Right renal pelvis (tissue), 4 donors: Measurements from ENCODE around the gene RAB31. TPM values are rescaled to one million over a fixed set of nuclear protein-coding genes. Genes with fewer than 3 reads are reported as not detected.
A peak's percentile ranks its signal among the peaks of the same experiment; 100 is the strongest.
"Not testable (repeated sequence)": the region's sequence is repeated elsewhere in the genome, so short reads cannot be mapped to it uniquely, and the experiment has no call there.

Experiments
- DNase-seq, 4 donors: peaks; one replicate each; pipeline ENCODE4 v3.0.0-alpha.2; 2013; ENCODE audit warnings: low read depth in 4 of 4, low spot score in 3 of 4, missing footprints in 1 of 4
- polyA plus RNA-seq, 4 donors: library from polyadenylated mRNA; unstranded; fragments of 120-200 nt; gene quantifications; one replicate each; pipeline ENCODE4 v1.2.1, GENCODE V29; 2013; ENCODE audit not compliant: insufficient read length in 4 of 4

Gene RAB31
- polyA plus RNA-seq, 4 donors: 27.3 to 36.0 (median 34.0) TPM

DNA sequence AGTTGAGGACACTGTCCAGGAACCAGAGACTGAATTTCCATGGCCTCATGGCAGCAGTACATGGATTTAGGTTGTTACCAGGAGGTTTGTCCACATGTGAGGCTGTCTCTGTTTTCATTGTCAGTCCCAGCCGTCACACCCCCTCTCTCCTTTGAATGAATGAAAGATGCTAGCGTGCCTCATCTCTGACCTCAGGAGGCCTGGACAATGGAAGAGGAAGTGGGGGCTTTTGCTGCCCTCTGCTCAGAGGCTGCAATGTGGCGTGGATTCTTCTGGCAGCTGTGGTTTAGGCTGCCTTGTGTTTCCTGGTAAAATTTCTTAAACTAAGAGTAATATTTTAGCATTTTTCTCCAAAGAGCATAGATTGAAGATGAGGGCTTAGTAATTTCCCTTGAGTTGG is 47.5 kb downstream of the RAB31 start:
- DNase-seq: no peak

- DNase-seq: no peak
Observed at GRCh38 chr18:9756271-9756932, 48.3 kb downstream of the RAB31 start.

- DNase-seq: no peak
Observed at GRCh38 chr18:9756933-9757470, 48.9 kb downstream of the RAB31 start.

DNA sequence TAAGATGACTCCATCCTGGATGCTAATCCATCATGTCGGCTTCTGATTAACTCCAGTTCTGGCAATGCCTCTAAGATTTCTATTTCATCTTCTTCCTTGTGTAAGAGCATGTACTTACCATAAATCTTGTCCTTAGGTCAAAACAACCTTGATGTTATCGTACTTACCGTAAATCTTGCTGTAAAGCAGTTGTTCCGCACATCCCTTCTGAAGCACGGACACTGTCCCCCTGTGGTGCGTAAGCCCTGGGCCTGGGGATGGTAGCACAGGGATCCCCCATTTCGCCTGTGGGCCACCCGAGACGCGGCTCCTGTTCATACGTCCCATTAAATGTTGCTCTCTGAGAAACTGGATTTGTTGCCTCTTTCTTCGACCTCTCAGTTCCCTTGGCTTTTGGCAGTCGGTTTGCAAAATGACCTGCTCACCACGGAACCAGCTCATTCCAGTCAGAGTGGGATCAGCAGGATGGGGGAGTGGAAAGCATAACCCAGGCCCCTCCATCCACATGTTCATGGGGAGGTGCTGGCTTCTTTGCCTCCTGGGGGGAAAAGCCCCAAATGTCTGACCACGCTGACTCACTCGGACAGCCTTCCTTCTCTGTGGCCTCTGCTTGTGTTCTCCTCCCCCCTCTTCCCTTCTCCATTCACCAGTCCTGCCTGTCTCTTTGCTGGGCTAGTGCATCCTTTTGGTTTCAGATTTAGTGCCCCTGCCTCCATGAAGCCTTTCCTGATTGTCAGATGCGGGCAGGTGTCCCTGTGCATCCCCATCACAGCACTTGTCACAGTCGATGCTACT is 49.9 kb downstream of the RAB31 start:
- no peak for DNase-seq

DNA sequence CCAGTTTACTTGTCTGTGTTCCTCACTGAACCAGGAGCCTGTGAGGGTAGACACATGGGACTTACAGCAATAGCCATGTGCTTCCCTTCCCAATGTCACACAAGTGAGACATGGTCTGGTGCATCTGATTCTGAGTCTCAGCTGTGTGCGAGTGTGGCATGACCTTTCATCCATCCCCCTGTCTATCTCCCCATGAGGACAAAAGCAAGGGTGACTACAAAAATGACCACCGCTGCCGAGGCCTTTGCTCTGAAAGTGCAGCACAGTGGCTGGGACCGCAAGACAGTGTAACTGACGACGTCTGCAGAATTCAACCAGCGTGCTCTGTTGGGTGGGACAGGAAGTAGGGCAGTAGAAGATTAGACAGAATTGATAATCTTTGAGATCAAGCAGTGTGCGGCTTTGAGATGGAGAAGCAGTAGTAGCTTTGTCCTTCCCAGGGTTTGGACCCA is 50.5 kb downstream of the RAB31 start:
- no peak for DNase-seq

DNA sequence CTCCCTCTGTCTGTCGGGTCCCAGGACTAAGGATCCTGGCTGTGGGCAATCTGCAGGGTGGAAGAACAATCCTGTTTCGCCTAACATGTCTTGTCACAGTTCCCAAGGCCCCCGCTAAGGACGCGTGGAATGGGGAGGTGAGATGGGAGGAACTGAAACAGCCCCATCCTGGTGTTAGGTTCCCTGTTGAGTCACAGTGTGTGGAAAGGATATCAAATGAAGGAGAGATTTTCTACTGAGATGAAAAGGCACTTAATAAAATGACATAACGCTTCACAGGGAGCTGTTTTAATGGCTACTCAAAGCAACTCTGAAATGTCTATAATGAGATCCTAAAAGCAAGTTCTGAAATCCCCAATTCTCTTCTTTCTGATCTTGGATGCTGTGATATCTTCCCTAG is 52.5 kb downstream of the RAB31 start:
- no peak for DNase-seq

DNA sequence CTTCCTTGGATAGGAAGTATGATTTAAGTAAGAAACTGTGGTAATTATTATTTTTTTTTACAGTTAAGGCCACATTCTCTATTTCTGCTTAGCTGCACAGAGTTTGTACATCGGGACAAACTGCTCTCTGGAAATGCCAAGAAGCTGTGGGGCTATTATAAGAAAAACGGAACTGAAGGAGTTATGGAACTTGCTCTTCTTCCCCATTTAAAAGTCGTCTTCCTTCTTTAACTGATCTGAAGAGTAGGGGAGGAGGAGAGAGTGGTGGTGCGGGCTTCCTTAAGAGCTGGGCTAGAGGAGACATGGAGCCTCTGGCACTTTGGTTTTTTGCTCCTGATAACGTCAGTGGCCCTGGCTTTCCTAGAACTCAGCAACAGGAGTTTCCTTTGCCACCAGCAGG is 54.4 kb downstream of the RAB31 start:
- no peak for DNase-seq

DNA sequence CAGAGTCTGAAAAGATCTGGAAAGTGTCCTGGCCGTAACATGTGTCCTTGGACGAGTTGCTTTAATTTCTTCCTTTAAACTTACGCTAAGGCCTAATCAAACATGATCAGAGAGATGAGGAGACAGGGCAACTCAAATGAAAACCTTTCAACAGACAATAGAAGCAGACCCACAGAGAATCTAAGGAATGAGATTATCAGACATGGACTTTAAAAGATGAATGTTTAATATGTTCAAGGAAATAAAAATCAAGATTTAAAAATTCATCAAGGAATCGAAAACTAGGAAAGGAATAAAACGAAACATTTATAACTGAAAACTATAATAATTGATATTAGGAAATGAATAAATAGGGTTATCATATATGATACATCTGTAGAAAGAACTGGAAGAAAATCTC is 55.1 kb downstream of the RAB31 start:
- no peak for DNase-seq

- DNase-seq: no peak
Observed at GRCh38 chr18:9764011-9764481, 55.9 kb downstream of the RAB31 start.

DNA sequence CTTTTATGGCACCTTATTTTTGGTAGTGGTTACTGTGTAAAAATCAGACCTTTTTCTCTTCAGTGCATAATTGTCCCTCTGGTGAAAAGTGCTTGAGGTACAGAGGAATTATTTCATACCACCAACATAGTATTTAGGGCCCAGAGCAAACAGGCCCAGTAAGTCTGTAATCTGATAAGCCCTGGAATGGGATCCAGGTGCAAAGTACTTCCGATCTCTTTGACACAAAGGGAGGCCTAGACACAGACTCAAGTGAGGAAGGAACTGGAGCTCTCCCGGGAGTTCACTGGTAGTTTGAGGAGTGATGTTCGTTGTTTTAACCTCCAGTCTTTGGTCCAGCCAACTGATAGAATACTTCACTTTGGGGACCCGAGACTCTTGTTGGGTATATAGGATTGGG is 57.4 kb downstream of the RAB31 start:
- no peak for DNase-seq

DNA sequence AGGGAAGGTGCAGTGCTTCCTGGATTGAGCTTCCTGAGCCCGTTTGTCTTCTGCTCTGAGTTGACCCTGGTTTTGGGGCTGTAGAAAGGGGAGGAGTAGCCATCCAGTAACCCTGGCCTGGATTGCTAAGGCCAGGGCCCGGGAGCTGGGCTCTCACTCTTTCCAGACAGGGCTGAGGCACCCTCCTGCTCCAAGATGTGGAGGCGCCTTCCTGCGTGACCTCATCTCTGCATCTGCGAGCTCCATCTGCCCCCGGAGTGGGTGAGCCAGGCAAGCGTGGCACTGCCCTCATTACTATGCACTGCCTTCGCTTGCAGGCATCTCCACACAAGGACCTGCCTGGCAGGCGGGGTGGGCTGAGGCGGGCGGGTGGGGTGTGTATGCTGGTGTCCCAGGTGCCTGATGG is 58.0 kb downstream of the RAB31 start:
- no peak for DNase-seq

- DNase-seq: no peak
Observed at GRCh38 chr18:9766740-9767139, 58.6 kb downstream of the RAB31 start.

DNA sequence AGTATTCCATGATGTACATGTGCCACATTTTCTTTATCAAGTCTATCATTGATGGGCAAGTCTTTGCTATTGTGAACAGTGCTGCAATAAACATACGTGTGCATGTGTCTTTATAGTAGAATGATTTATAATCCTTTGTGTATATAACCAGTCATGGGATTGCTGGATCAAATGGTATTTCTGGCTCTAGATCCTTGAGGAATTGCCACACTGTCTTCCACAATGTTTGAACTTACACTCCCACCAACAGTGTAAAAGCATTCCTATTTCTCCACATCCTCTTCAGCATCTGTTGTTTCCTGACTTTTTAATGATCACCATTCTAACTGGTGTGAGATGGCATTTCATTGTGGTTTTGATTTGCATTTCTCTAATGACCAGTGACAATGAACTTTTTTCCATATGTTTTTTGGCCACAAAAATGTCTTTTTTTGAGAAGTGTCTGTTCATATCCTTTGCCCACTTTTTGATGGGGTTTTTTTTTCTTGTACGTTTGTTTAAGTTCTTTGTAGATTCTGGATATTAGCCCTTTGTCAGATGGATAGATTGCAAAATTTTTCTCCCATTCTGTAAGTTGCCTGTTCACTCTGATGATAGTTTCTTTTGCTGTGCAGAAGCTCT is 60.1 kb downstream of the RAB31 start:
- DNase-seq: not testable (repeated sequence)

DNA sequence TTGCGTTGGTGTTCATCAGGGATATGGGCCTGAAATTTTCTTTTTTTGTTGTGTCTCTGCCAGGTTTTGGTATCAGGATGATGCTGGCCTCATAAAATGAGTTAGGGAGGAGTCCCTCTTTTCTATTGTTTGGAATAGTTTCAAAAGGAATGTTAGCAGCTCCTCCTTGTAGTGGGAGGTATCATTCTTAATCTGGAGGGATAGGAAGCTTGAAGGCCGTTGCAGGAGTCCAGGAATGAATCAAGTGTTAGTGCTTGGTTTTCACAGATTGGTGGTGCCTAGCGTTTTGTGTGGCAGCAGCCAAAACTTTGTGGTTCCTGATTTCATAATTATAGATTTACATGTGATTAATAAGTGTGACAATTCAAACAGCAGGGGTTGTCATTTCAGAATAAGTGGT is 62.0 kb downstream of the RAB31 start:
- not testable (repeated sequence) for DNase-seq

DNA sequence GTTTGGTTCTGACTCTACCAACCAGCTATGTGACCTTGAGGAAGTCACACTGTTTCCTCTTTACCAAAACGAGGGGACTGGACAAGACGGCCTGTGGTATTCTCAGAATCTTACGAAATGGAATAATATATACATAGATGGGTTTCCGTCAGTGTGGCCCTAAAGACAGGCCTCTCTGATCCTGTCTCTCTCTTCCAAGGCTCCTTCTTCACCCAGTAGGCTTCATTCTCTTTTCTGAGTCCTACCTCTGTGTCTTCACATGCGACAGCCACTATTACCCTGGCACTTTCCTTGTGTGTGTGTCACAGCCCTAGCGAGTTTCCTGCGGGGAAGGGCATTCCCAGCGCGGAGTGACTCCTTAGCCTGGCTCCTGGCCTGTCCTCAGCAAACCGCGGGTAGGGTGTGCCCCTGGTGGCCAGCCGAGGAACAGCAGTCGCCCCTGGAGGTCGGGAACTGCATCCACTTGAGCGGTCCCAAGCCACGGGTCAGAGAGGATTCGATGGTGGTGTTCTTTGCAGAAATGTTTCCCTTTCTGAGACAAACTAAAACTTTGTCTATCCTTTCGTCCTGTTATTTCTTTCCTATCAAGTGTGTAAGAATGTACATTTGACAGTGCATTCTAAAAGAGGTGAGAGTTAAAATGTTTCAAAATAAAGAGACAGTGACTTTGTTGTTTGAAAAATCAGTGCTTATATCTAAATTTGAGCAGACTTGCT is 63.3 kb downstream of the RAB31 start:
- peak in 2 of 4 donors; percentile 41 to 63 for DNase-seq

DNA sequence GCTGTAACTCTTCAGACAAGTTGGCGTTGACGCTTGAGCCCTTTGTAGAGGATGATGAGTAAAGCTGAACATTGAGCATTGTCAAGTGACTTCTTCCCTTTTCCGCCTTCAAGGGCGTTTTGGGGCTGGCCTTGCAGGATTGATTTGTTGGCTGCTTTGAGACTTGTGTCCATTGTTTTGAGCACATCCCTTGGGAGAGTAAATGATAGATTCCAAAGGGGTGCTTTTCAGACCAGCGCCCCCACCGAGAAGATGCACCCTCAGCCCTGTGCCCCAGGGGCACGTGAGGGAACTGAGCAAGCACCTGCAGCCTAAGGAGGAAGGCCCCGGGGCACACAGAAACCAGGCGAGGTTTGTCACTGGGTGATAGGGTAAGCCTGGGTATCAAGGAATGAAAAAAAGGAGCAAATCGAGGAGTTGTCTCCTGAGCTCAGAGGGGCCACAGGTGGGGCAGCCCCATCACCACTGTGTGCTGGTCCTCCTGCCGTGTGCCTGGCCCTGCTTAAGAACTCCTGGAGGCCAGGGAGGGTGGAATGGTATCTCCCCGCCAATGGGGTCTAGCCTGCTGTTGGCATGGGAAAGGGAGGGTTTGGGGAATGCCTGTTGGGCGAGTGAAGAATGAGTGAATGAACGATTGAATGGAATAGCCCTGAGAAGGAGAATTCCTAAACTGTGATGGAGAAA is 64.0 kb downstream of the RAB31 start:
- DNase-seq: no peak

- no peak for DNase-seq
Observed at GRCh38 chr18:9772847-9773677, 65.0 kb downstream of the RAB31 start.

DNA sequence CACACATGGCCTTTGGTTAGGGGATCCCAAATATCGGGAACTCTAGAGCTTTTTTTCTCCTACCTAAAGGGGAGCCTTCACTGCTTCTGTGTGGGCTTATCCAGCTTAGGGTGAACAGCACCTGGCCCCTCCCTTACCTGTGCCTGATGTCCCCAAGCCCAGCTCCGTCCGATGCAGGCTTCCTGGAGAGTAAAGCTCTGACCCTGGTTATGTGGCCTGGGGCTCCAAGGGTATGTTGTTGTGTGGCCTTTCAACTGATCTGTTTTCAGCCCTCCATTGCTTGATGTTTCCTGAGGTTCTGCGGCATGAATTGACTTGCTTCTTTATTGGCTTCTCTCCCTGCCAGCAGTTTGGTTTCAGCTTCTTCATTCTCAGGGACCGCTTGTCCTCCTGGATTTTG is 66.0 kb downstream of the RAB31 start:
- no peak for DNase-seq

DNA sequence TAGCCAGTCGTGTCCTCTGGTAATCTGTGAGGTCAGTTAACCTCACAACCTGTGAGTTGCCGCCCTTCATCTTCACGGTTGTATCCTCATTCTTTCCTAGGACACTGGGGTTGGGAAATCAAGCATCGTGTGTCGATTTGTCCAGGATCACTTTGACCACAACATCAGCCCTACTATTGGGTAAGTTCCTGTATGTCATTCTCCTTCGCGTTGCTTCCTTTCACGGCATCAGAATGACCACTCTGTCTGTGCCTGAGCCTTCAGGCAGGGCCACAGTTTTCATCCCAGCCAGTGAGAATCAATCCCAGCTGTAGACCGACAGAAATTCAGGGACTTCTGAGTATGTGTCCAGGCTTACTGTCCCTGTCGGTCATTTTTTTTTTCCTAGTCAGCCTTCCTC is 67.1 kb downstream of the RAB31 start:
- no peak for DNase-seq
